GM19239 (cell line): Measurements from ENCODE around the gene HEPH.
A peak's percentile ranks its signal among the peaks of the same experiment; 100 is the strongest.
"Not testable (repeated sequence)": the region's sequence is repeated elsewhere in the genome, so short reads cannot be mapped to it uniquely, and the experiment has no call there.

Source experiments
- DNase-seq: peaks from one replicate; pipeline ENCODE4 v3.0.0; 2011; ENCODE audit warnings: low spot score; ENCODE audit not compliant: insufficient read length
- FAIRE-seq: peaks from 2 replicates; lab custom pipeline; 2011; peaks lifted over from hg19 to GRCh38; lab: Jason Lieb, UNC

The HEPH gene

DNA sequence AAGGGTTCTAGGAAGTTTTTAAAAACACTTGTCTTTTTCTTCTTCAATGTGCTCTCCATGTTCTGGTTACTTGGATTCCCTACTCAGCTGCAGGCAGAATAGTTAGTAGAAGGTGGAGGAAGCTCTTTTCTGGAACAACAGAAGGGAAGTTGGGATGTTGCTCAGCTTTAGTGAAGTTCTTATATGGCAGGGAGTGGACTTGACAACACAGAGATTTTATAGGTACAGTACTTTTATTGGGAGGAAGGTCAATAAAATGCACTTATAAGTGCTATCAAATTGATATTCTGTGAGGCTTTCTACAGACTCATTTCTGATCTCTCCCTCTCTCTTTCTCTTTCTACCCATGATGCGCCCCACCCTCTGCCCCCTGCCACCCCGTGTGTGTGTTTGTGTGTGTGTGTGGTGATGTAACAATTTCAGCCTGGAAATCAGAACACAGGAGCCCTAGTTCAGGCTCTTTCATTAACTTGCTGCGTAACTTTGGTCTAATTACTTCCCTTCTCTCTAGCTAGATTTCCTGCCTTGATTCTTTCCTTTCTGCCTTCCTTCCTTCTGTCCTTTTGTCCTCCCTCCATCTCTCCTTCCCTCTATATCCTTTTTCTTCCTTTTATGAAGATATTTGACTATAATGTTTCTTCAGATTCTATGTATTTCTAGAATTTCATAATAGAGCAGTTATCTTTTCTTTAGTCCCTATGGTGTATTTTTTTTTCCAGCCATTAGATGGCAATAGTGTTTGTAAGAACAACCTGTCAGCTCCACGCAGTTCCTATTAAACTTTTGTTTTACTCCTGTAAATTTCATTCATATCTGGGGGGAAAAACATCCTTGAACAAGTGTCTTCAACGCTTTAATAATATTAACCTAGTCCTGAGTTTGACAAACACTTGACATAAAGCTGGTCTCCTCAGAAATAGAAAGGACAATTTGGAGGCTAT, 37.1 kb downstream of the HEPH start:
- no peak for DNase-seq
- FAIRE-seq, result peak; percentile 79

DNA sequence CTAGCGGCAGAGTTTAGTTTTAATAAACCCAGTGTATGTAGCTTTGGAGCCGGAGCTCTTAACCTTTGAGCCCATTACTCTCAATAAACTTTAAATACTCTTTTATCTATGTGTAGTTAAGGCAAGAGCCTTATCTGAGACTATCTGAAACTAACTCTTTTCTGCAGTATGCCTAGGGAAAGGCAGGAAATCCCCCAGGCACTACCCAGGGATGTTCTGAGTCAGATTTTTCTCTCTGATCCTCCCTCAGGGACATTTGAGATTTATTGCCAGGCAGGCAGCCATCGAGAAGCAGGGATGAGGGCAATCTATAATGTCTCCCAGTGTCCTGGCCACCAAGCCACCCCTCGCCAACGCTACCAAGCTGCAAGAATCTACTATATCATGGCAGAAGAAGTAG, 39.1 kb downstream of the HEPH start:
- peak; percentile 49 for FAIRE-seq
- DNase-seq, result no peak

- DNase-seq, result no peak
- no peak for FAIRE-seq
These were observed 57.8 kb downstream of the HEPH start for GRCh38 chrX:66221856-66222255.

- FAIRE-seq (no peak), DNase-seq (no peak)
These were observed 68.2 kb downstream of the HEPH start for GRCh38 chrX:66232296-66232695.

- FAIRE-seq, result no peak
- no peak for DNase-seq
These were observed 69.2 kb downstream of the HEPH start for GRCh38 chrX:66233209-66233608.

- DNase-seq, FAIRE-seq: not testable (repeated sequence)
These were observed 69.9 kb downstream of the HEPH start for GRCh38 chrX:66233904-66234303.

GRCh38 chrX:66255359-66255967, 91.4 kb downstream of the HEPH start:
- no peak for DNase-seq
- no peak for FAIRE-seq

DNA sequence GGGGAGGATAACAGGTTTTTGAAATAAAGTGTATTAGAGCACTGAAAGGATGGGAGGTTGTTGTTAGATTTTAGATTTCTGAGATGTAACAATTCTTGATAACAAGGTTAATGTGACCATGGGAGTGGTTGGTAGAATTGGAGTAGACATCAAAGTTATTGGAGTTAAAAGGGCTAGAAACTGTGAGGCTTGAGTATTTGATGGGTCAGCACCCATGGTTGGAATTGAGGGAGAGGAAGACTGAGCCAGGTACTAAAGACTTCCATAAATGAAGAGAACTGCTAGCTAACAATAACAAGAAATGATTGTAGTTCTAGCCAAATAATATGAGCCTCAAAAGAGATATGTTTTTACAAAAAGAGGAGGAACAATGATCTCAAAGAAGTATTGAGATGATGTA, 98.8 kb downstream of the HEPH start:
- no peak for FAIRE-seq

More for the DNA sequence above, 98.8 kb downstream of the HEPH start:
- DNase-seq, result no peak
